GM19193 (cell line): ENCODE results near the gene WDHD1.
A peak's percentile ranks its signal among the peaks of the same experiment; 100 is the strongest.

Experiments
- POLR2A ChIP-seq: IDR thresholded peaks from 4 replicates; pipeline ENCODE4 v1.6.1; 2011; ENCODE audit not compliant: insufficient read depth, insufficient read length; ENCODE audit errors: extremely low read depth

The WDHD1 gene

DNA sequence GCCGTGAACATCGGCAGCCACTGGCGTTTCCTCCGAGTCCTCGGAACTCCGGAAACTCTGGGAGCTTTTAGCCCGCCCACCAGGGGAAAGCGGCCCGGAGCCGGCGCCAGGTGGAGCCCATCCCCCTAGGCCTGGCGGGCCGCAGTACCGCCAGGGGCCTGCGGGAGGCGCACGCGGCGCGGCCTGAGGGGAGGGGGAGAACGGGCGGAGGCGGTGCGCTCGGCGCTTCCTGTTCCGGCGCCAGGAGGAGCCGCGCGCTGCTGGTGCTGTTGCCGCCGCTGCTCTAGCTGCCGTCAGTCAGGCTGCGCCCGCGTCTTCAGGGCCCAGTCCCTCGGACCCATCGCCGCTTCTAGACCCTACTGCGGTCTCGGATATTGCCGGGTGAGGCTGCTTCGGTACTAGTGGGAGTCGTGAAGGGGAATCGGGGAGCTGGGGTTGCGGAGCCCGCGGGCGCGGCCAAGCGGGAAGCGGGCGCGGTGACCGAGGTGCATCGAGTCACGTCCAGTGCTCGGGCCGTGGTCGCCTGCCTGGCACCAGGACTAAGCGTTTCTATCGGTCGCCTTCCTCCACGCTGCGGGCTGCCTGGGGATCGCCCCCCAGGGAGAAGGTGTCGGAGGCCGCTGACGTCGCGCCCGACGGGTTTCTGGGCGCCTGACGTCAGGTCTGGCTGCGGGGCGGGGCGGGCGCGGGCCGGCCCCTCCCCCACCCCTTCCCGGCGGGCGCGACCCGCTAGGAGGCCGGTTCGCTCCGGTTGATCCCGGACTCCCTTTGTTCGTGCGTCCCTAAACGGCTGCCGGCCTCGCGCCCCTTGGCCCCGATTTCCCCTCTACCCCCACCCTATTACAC, 24.7 kb upstream of the WDHD1 start, which contains the start of gene MAPK1IP1L:
Gene MAPK1IP1L (plus strand): TSS at position 225 of the 846 bp plus-strand sequence. CDS start 10,037 bp downstream, outside the sequence.
- peak; percentile 99 for TF ChIP-seq POLR2A

DNA sequence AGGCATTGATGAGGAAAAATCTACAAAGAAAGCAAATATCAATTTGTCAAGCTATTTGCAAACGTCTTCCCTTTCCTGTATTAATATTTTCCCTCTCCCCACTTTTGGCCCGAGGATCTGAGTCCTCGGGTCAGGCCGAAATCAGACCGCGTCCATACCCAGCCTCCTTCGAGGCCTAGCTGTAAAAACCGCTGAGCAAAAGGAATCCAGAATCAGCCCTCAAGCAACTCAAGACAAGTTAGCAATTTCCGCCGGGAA, 24.2 kb upstream of the WDHD1 start:
- no peak for TF ChIP-seq POLR2A

DNA sequence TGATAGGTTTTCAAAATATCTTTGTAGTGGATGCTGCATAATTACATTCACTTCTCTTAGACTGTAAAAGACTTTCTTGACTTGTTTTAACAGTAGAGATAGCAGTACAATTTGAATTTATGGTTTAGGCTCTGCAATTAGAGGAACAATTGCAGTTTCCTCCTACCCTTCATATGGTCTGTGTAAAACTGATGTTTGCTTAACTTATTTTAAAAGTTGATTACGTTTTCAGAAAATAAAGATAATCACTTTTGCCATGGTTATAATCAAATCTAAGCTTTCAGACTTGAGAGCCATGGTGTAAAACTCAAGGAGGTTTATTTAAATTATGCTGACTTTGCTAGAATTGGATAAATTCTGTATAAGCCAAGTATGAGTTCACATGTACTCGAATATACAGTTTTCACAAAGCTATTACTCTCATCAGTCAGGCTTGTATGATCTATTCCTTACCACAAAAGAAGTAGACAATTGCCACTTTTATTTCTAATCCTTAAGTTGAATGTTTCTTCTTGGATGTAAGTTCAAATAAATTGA, 22.1 kb upstream of the WDHD1 start:
- no peak for TF ChIP-seq POLR2A

DNA sequence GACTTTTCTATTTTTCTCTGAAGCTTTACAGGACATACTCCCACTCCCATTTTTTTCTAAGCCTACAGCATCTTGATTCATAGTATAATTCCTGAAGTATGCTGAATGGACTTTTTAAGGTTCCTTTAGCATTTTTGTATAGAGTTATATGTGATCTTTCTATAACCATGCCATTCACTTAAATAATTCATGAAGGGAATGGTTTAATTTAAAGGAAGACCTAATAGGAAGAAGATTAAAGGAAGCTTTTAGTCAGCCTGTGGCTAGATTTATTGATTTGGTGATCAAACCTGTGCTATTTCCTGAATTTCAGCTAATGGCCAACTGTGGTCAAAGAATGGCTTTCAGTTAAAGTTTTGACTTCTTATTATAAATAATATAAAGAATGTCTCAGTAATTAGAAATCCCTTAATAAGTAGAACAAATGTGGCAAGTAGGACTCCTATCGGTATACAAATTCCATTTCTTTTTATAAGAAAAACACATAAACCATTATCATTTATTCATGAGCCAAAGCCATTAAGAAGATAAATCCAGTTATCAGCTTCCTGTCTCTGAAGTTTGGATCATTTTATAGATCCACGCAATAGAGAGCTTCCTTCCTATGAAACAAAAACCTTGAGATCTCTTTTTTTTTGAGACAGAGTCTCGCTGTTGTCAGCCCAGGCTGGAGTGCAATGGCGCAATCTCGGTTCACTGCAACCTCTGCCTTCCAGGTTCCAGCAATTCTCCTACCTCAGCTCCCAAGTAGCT, 20.6 kb upstream of the WDHD1 start:
- no peak for TF ChIP-seq POLR2A

DNA sequence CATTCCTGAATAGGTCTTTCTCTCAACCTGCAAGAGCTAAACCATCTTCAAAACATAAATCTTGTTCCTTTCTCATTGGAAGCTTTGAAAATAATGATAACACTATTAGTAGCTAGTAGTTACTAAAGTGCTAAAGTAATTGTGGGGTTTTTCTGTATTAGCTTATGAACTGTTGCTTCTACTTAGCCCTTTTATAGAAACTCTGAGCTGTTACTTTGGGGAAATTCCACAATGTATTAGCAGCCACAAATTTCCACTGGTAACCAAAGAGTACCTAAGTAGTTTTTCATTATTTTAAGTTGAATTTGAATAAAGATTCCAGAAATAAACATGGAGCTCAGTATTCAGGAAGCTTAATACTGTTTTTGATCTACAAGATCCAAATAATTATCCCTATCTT, 18.2 kb upstream of the WDHD1 start:
- TF ChIP-seq POLR2A: no peak

DNA sequence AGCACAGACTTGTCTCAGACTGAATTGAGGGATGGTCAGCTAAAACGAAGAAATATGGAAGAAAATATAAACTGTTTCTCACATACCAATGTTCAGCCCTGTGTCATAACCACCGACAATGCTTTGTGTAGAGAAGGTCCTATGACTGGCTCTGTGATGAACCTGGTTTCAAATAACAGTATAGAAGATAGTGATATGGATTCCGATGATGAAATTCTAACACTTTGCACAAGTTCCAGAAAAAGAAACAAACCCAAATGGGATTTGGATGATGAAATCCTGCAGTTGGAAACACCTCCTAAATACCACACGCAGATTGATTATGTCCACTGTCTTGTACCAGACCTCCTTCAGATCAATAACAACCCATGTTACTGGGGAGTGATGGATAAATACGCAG, 16.6 kb upstream of the WDHD1 start:
- no peak for TF ChIP-seq POLR2A

DNA sequence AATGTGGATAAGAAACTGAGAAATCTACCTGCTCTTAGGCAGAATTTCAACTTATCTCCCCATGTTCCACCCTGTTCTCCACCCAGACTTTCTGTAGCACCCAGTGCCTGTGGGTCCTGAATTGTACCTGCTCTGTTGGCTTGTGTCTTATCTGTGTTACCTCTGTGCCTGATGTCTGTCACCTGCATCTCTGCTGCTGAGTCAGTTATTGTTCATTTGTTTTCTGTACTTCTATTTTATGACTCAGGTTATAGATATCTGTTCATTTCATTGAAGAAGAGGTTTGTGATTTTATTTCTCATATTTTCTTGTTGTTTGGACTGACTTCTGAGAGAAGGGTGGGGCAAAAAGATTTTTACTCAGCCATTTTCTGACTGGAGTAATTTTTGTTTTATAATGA, 11.8 kb upstream of the WDHD1 start:
- TF ChIP-seq POLR2A: no peak

DNA sequence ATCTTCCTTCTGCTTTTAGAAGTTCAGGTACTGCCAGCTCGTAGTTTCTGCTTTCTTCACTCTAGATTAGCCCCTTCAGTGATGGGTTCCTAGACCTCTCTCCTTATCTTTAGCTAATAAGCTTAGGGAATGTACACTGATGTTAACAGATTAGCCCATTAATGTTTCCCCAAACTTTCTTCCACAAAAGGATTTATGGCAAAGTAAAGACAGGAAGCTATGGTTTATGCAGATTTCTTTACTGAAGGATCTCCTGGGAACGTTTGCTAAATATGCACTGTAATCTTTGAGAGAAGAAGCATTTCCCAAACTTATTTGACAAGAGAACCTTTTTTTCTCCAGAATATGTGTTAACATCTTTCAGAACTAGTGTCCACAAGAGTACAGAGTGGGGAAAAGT, 4.3 kb upstream of the WDHD1 start:
- no peak for TF ChIP-seq POLR2A

DNA sequence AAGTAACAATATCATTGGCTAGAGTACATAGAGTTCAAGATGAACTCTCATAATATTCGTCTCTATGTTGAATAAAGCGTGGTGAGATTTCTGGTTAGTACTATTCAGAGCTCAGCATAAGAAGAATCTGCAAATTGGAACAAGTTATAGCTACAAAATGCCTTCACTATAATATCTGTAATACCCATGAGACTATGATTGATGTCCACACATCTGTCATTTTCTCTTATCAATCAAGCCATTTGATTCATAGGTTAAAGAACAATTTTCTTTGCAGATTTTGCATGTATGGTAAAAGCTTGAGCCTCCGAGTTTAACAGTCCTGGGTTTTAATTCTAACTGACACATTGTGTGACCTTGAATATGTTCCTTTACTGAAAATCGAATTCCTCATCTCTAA, 1.6 kb upstream of the WDHD1 start:
- no peak for TF ChIP-seq POLR2A

DNA sequence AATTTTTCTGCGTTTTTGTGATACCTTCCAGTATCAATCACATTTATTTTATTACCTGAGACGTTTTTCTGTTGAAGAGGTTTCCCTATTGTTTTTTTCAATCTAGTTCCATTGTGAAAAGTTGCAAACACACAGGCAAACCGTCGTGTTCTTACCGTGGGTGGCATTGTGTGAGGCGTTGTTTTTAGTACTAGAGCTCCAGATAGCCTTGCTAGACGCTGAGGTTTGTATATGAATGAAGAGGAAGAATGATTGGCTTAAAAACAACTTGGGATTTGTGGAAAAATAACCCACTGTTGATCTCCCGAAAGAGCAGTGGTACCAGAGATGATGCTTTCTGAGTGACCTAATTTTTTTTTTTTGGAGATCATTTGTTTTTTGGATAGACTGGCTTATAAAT, 1.2 kb upstream of the WDHD1 start:
- no peak for TF ChIP-seq POLR2A

DNA sequence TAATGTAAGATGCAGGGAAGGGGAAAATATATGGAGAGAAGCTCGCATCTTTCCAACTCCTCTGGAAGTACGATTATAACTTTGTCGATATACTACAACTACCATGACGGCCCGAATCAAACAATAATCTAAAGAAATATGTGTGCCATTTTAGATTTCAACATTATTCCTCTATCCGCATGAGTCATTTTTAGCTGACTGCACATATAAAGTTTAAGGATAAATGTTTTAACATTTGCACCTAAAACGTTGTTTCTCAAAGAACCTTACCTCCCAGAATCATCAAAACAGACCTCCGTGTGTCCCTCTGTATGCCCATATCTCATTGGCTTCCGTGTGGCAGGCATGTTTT, 482 bp downstream of the WDHD1 start:
- TF ChIP-seq POLR2A: no peak

DNA sequence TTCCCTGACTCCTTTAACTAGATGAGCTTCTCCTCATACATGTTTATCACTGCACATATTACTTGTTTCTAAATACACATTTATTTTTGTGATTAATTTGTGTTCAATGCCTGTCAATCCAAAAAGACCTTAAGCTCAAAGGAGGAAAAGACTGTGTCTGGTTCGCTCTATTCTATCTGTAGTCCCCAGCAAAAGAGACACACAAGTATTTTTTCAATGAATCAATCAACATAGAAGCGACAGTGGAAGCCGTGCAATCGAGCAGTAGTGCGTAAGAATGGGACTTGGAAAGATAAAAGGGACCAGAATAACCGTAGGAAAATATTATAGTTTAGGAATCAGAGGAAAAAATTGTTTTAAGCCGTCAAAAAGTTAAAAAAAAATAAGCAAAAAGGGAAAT, 951 bp downstream of the WDHD1 start:
- TF ChIP-seq POLR2A: no peak

DNA sequence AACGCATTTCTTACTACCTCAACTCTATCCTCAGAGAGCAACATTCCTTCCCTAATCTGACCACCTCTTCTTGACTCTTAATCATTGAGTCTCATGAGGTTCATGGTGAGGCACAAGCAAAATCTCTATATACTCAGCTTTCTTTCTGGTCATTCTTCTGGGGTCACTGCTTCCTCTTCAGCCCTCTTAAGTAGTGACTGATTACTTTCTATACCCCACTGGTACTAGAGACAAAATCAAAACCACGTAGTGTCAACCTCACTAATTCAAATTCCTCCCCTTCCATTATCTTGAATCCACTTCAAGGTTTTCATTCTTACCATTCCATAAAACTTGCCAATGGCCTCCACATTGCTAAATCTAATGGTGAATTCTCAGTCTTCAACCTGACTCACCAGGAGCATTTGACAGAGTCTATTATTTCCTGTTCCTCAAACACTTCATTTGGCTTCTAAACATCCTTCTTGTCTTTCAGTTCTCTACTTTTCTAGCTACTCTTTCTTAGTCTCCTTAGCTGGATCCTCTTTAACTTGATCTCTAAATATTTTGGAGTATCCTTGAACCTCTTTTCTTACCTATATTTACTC, 6.8 kb downstream of the WDHD1 start:
- no peak for TF ChIP-seq POLR2A

DNA sequence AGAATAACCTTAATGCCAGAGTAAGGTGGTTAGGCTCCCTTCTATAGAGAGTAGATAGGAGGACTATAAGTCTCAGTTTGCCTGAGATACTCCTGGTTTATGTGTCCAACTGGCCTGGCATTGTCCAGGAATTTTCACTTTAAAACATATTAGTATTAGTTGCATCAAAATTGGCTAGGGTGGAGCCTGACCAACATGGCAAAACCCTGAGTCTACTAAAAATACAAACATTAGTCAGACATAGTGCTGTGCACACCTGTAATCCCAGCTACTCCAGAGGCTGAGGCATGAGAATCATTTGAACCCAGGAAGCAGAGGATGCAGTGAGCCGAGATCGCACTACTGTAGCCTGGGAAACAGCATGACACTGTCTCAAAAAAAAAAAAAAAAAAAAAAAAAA, 11.9 kb downstream of the WDHD1 start:
- no peak for TF ChIP-seq POLR2A

DNA sequence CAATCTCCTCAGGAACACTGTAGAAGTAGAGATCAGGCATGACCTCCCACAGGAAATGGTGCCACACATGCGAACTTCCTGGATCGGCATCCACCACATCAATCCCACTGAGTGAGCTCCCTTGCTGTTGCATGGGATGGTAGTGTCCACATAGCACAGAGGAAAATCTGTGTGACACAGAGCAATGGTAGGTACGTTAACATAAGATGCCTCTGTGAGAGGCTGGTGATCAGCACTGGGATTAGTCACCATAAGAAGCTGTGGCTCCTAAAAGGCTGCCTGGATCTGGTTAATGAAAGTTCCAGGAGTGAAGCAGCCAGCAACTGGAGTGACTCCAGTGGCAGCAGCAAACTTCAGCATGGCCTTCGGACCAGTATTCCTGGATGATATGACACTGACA, 21.8 kb downstream of the WDHD1 start:
- no peak for TF ChIP-seq POLR2A

DNA sequence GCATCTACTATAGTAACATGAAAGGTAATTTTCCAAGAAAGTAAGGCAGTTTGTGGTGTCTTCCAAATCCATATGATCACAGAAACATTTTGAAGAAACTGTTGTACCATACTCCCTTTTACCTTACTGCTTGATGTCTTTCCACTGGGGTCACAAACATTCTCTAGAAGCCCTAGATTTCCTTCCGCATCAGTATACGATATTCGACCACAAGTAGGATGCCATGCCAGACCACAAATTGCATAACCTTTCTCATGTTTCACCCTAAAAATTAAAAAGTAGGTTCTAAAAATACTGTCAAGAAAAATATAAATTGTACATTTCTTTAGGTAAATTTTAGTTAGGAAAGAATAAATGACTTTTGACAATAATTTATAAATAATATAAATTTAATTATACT, 26.5 kb downstream of the WDHD1 start:
- no peak for TF ChIP-seq POLR2A
